Kasumi-1 (cell line): Measurements from ENCODE around the gene THBS4.

ENCODE experiments used
- DNase-seq, 2 experiments: peaks; one replicate each; lab custom pipeline; 2025; lab: John Stamatoyannopoulos, UW

Gene THBS4

DNA sequence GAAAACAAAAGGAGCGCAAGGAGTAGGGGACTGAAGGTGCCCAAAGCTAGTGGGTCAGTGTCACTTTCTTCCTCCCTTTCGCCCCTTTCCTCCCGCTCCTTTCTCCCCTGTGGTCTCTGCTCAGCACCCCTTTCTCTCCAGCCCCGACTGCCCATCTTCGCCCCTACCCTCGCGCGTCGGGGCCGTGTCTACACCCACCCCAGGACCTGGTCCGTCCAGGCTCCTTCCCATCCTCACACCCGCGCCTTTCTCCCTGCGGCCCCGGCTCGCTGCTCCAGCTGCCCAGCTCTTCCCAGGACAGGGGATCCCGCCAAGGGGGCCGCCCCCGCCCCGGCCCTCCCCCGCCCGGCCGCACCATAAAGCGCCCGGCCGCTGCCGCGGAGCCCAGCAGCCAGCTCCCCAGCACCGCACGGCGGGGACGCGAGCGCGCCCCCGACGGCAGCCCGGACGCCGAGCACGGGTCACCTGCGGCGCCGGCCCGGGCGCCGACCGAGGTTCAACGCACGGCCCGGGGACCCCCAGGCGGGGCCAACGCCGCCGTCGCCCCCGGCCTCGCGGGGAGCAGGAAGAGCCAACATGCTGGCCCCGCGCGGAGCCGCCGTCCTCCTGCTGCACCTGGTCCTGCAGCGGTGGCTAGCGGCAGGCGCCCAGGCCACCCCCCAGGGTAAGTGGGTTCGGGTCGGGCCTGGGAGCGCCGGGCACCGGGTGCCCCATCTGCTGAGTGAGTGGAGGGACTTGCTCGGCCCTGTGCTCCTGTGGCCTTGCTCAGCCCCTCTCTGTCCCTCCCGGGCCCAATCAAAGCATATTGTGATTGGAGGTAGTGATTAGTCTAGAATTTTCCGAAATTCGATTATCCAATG lies at the start of gene THBS4:
TSS of gene THBS4 (plus strand) at position 387 of the 860 bp plus-strand sequence. CDS start at position 577, 190 bp downstream.
- no peak for DNase-seq

- DNase-seq, result no peak
These were observed 48.9 kb upstream of the THBS4 start for GRCh38 chr5:79986260-79986659.

DNA sequence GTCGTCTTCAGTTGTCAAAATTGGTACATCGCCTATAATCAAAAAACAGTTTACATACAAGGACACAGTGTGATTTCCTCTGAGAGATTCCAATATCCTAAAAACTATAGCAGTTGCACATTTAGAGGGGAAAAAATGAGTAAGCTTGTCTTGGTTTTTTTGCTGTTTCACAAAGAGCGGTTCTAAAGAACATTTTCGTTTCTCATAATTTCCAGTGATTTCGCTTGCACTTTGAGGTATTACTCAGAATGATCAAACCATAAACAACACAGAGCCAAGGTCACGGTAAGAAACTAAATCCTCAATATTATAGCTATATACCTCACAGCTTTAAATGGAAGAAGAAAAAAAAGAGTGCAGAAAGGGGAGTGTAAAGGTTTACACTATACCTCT lies 44.9 kb upstream of the THBS4 start:
- DNase-seq, result no peak

DNA sequence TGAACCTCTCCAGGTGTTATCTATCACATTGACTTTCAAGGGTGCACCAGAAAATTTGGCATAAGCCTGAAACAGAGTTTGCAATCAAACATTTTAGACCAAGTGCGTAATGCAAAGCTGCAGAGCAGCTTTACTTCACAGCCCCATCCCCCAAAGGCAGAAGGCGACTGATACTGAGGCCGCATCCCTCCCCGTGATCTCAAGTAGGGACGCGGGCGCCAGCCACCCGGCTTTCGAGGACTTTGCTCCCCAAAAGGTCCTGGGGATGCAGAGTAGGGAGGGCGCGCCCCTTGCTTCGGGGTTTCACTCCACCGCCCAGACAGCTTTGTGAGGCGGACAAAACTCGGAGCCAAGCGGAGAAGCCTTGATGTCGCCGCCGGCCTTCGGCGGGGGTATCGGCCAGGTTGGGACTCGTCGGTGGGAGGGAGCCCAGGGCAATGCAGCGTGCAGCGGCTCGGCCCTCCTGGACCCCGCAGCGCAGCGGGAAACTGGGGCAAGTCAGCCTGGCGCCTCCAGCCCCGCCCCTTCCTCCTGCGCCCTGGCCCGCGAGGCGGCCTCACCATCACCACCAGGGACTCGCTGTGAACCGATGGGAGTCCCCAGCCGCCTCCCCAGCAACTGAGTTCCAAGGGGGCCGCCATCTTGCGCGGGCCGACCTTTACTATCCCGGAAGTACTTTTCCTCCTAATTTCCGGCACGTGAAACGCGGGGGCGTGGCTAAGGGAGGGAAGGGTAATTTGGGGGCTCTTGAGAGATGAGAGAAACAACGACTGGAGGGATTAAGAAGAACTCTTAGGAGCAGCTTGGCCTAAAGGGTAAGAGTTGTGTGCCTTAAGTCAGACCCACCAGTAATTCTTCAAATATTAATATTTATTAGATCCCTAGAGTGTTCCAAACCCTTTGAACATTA lies 44.3 kb upstream of the THBS4 start, which contains the start of gene MTX3:
TSS of gene MTX3 (minus strand) at position 665 of the 910 bp plus-strand sequence. CDS start at position 641, 24 bp downstream.
- DNase-seq, result no peak

DNA sequence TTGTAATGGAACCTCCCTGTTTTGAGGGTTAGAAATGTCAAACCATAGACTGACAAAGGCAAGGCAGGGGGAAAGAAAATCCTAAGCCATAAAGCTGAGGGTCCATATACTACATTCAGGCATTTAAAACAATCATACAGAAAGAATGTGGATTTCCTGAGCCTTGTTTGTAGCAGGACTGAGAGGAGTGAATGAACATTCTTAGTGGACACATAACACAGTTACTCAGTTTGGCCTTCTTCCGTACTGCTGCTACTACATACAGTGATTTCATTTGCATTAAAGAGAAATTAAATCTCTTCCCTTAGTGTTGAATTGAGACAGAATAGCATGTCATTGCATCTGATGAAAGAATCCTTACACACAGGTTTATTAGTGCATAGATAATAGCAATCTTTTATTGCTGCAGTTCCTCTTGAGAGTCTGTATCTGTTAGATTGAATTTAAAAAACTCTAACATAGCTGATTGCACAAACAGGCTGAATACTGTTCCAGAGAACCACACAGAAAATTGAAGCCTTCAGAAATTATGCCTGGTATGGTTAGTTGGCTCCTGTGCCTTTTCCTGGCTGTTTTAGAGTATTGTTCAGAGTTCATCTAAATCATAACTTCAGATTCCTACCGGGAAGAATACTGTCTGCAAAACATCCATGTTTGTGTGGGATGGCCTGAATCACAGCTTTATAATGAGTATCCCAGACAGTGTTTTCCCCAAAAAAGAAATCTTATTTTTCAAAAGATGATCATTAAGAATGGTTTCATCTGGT lies 42.1 kb upstream of the THBS4 start:
- DNase-seq, result no peak

DNA sequence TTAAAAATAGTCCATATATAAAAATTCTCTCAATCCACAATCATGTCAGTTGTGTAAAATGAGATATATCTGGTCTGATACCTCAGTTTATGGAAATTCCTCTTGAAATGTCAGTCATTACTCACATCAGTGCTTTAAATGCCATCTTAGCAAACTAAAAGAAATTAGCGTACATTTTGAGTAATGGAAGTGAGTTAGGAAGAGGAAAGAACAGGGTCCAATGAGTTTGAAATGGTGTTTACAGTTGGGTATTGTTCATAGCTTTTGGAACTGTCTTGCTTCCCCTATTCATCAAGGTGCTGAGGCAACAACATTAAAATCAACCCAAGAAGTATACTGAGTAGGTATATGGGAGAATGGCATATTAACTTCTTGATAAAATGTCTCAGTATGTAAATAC lies 35.4 kb upstream of the THBS4 start:
- DNase-seq, result no peak

GRCh38 chr5:80002677-80003076 lies 32.5 kb upstream of the THBS4 start:
- DNase-seq, result no peak

DNA sequence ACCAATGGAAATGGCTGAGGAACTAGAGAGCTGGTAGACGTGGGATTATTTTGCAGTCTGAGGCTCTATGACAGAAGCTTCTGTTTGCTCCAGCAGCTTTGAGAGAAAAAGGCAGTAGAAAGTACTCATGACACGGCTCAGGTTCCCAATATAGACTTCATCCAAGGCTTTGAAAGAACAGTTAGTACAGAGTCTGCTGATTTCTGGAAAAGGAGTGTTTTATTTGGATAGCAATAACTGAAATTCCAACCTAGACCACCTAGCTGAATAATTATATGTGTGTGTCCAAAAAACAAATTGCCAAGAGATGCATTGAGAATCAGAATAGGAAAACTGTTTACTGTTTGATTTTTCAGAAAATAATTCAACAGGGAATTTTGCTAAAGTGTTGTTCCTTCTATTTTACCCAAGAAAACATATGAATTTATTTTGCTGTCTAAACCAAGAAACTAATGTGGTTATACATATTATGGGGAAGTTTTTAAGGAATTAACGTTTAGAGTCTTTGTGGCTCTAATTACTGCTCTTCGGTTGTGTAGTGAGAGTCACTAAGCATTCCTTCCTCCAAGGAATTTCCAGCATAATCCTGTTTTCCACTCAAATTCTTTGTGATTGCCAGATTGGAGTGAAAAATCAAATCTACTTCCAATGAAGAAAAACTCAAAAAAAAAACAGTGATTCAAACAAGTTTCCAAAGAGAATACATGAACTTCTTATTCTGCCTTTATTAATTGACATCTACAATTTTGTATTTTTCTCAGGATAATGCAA lies 26.0 kb upstream of the THBS4 start:
- no peak for DNase-seq

GRCh38 chr5:80010754-80011392 lies 24.3 kb upstream of the THBS4 start:
- DNase-seq, result no peak

DNA sequence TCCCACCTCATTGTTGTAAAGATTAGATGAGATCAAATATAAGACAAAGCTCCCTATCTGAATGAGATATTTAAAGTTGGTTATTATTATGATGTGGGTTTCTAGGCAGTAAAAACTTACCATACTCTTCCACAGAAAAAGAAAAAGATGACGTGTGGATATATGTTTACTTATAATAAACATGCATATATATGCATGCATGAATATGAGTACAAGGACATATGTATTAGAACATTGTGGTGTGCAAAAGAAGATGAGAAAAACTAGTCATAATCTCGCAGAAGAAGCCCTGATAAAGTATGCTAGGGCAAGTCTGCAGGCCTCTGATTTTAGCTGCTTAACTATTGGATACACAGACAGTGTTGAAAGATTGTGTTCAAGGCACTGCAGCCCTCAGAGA lies 10.1 kb upstream of the THBS4 start:
- DNase-seq, result no peak

DNA sequence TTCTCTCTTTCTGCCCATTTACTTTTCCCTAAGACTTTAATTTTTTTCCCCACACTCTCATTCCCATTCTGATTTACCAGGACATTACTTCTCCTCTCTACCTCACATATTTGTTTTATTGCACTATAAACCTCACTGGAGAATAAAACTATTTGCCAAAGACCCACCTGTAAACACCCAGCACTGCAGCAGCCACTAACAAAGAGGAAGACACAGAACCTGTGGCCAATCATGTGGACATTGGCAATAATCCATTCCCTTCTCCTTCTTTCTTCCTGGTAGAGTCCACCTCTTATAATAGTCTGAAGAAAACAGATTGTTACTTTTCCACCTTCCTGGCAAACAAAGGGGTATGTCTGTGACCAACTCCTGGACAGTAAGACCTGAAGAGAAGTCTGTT lies 8.3 kb upstream of the THBS4 start:
- DNase-seq, result no peak

DNA sequence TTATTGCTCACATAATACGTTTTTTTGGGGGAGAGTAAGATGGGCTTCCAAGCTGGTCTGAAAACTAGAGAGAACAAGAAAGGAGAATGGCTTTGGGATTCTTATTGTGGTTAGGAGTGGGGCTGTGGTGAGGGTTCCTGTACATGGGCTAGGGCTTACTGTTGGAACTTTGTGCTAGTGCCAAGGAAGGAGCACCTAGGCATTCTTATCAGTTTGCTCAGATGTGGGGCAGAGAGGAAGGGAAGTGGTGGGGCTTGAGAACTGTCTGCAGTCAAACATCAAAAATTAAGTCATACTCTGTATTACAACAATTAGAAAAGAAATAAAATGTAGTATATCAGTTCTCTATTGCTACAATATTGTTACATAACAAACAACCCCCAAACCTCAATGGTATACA lies 4.0 kb upstream of the THBS4 start:
- DNase-seq, result no peak

DNA sequence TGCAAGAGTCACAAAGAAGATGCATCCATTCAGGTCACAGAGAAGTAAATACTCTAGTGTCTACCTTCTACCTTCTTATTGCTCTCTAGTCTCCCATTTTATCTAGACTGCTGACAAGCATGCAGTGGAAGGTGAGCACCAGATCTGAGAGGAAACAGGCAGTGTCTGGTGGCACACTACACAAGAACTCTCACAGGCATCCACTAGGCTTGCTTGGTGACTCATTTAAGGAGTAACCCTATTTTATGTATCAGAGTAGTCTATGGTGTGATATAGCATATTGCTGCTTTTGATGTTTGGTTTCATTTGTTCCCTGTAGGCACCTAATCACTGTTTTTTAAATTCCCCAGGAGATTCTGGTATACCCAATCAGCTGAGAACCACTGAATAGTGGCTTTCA lies 1.6 kb upstream of the THBS4 start:
- no peak for DNase-seq

DNA sequence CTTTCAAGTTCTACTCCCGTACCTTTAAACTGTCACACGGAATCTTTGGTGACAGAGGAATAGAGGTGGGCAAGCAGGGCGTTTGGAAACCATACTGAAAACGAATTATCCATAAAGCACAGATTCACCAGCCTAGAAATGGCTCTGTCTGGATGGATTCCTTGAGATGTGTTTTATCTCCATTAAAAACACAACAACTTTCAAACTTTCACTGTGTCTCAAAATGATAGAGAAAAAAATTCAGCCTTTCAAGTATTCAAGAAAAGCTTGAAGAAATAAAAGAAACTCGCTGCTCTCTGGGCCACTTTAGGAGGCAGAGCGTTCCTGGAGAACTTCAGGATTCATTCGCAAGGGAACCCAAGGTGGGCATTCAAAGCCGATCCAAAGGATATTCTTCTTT lies 589 bp upstream of the THBS4 start:
- DNase-seq, result no peak

DNA sequence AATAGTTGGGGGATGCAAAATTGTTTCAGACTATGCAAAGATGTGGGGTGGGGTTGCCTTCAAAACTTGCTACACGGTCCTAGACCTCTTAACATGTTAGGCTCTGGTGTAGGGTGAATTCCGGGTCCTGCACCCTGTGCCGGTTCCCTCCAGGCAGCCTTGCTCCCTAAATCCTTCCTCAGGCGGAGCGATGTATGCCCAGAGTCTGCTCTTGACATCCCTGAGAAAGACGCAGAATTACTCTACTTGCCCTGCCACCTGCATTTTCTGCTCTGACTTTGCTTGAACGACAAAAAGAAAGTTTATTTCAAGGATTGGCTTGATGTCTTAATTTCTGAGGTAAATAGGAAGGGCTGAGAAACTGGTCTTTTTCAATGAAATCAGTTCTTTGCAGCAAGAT lies 691 bp downstream of the THBS4 start:
- DNase-seq, result no peak

DNA sequence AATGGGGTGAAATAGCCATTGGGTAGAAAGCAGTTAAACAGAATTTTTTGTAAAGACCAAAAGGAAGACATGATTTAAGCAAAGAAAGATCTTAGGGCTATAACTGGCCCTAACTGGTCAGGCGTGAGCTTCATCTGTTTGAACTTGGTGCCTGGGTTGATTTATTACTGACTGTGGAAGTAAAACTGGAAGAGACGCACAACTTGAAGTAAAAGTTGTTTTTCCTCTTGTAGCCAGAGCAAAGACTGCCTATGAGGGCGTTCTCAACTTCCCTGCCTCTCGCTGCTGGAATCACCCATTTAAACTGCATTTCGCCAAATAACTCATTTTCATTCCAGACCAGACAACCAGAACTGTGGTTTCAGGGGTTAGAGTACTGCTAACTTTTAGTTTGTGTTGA lies 1.5 kb downstream of the THBS4 start:
- no peak for DNase-seq

DNA sequence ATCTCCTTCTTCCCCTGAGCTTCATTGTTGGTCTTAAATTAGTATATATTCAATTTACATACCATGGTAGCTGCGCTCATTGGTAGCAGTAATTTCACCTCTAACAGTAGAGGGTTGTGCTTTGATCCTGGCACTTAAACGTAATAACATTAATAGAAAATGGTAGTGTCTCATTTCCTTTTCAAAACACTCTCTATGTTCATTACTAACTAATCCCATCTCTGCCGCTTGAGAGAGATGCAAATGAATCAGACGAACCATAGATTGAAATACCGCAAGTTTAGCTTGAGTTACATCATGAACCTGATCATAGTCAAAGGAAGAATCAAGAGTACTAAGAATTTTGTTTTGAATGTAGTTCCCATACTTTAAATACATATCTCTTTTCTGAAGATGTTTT lies 2.2 kb downstream of the THBS4 start:
- DNase-seq, result no peak

DNA sequence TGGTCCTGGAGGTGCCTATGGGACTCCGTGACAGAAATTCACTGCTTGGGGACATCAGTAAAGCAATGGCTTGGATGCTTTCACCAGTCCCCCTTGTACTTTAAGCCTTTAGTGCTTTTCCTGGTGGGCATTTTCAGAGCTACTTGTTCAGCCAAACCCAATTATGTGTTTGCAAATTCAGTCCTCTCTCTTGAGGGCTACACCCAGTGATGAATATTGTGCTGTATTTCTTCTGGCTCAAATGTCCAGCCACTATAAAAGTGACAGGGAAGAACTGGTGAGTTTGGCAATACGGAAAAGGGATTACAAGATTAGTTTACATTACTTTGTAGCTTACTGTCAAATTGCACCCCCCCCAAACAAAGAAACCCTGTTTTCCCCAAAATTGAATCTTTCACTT lies 4.5 kb downstream of the THBS4 start:
- DNase-seq, result no peak

DNA sequence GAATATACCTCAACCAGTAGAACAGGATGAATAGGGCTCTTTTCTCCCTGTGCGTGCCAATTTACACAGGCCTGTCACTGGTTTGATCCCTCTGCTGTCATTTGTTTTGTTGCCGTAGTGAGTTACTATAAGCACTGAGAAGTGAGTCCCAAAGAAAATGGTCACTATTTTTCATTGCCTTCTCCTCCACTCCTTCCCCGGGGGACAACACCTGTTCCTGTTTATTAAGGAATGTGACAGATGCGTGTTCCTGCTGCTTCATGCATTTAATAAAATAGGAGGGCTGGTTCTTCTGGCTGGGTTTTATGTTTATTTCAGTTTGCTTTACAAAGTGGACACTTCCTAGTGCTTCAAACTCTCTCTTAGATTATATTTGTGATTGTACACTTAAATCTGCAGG lies 6.4 kb downstream of the THBS4 start:
- no peak for DNase-seq

- DNase-seq, result no peak
These were observed 7.2 kb downstream of the THBS4 start for GRCh38 chr5:80042330-80042729.

- no peak for DNase-seq
These were observed 8.0 kb downstream of the THBS4 start for GRCh38 chr5:80043187-80043586.
